ENCODE measurements around the gene HSPA12A.

Gene HSPA12A

DNA sequence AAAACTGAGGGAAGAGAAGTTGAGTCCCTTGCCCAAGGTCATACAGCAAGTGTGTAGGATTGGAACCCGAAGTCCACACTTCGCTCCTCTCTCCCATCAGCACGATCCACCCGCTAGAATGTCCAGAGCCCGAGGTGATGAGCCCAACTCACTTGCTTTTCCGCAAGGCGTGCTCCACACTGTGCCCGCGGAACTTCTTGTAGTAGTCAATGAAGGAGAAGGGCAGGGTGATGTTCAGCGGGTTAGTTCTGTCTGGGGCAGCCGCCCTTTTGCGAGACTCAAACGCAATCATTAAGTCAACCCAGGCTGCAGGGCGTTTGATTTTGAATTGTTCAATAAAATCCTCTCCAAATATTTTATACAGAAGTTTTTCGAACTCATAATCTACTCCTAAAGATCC, 63.0 kb downstream of the HSPA12A start:
- TF ChIP-seq, protein P1, sequence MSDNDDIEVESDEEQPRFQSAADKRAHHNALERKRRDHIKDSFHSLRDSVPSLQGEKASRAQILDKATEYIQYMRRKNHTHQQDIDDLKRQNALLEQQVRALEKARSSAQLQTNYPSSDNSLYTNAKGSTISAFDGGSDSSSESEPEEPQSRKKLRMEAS (IDR thresholded peaks at IDR 0.05) = no peak
- no peak for TF ChIP-seq EP300 (IDR thresholded peaks at IDR 0.05; ENCODE audit: borderline replicate concordance)
- TF ChIP-seq, protein P2, sequence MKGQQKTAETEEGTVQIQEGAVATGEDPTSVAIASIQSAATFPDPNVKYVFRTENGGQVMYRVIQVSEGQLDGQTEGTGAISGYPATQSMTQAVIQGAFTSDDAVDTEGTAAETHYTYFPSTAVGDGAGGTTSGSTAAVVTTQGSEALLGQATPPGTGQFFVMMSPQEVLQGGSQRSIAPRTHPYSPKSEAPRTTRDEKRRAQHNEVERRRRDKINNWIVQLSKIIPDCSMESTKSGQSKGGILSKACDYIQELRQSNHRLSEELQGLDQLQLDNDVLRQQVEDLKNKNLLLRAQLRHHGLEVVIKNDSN (IDR thresholded peaks at IDR 0.05) = no peak
- TF ChIP-seq RAD21 (IDR thresholded peaks at IDR 0.05; ENCODE audit: low read depth) = no peak
- no peak for TF ChIP-seq NFIC (IDR thresholded peaks at IDR 0.05)
- TF ChIP-seq, protein P3, sequence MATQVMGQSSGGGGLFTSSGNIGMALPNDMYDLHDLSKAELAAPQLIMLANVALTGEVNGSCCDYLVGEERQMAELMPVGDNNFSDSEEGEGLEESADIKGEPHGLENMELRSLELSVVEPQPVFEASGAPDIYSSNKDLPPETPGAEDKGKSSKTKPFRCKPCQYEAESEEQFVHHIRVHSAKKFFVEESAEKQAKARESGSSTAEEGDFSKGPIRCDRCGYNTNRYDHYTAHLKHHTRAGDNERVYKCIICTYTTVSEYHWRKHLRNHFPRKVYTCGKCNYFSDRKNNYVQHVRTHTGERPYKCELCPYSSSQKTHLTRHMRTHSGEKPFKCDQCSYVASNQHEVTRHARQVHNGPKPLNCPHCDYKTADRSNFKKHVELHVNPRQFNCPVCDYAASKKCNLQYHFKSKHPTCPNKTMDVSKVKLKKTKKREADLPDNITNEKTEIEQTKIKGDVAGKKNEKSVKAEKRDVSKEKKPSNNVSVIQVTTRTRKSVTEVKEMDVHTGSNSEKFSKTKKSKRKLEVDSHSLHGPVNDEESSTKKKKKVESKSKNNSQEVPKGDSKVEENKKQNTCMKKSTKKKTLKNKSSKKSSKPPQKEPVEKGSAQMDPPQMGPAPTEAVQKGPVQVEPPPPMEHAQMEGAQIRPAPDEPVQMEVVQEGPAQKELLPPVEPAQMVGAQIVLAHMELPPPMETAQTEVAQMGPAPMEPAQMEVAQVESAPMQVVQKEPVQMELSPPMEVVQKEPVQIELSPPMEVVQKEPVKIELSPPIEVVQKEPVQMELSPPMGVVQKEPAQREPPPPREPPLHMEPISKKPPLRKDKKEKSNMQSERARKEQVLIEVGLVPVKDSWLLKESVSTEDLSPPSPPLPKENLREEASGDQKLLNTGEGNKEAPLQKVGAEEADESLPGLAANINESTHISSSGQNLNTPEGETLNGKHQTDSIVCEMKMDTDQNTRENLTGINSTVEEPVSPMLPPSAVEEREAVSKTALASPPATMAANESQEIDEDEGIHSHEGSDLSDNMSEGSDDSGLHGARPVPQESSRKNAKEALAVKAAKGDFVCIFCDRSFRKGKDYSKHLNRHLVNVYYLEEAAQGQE (IDR thresholded peaks at IDR 0.05; ENCODE audit: low read depth) = no peak
- no peak for TF ChIP-seq TCF12 (IDR thresholded peaks at IDR 0.05; ENCODE audit: low read depth)
- TF ChIP-seq CEBPB (IDR thresholded peaks at IDR 0.05) = no peak
- TF ChIP-seq YY1 (IDR thresholded peaks at IDR 0.05; ENCODE audit: low read depth) = no peak
- no peak for TF ChIP-seq TEAD4 (IDR thresholded peaks at IDR 0.05)
- TF ChIP-seq CREB1 (IDR thresholded peaks at IDR 0.05; ENCODE audit: low read depth) = no peak

DNA sequence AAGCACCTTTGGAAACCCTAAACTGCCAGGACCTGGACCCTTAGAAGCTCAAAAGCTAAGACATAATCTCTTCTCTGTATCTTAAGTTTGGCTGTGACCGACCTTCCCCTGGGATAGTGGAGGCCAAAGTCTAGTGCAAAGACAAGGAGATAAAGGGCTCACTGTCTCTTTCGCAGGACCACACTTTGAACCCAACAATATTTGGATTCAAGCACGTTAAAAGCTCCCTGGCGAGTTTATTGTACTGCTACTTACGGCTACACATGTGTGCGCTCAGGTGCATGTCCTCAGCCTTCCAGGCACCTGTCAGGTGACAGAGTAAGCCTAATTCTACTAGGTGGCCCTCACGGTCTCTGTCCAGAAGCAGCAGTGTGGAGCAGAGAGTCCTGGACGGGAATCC, 65.7 kb downstream of the HSPA12A start:
- TF ChIP-seq NFIC (IDR thresholded peaks at IDR 0.05) (no peak), EP300 (IDR thresholded peaks at IDR 0.05; ENCODE audit: borderline replicate concordance) (no peak), ZBTB7A (IDR thresholded peaks at IDR 0.05; ENCODE audit: low read depth) (no peak), RAD21 (IDR thresholded peaks at IDR 0.05; ENCODE audit: low read depth) (no peak), EGR1 (IDR thresholded peaks at IDR 0.05) (no peak), FOXM1 (IDR thresholded peaks at IDR 0.05; ENCODE audit: borderline replicate concordance, low read depth) (no peak)
- TF ChIP-seq, protein P2 (IDR thresholded peaks at IDR 0.05) = no peak

DNA sequence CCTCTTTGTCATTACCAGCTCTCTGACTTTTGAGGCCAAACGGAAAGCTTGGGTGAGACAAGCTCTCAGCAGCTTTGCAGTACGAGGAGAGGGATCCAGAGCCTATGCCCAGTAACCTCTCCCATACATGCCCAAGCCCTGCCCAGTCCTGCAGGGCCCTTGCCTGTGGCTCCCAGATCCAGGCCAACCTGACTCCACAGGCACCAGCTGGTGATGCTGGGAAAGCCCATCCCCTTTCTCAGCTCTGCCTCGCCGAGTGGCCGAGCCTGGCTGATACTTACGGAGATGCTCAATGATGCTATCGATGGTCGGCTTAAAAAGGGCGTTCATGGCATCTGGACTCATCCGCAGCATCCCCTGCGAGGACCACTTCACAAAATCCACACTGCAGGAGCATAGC, 66.2 kb downstream of the HSPA12A start:
- TF ChIP-seq EP300 (IDR thresholded peaks at IDR 0.05; ENCODE audit: borderline replicate concordance) = no peak

DNA sequence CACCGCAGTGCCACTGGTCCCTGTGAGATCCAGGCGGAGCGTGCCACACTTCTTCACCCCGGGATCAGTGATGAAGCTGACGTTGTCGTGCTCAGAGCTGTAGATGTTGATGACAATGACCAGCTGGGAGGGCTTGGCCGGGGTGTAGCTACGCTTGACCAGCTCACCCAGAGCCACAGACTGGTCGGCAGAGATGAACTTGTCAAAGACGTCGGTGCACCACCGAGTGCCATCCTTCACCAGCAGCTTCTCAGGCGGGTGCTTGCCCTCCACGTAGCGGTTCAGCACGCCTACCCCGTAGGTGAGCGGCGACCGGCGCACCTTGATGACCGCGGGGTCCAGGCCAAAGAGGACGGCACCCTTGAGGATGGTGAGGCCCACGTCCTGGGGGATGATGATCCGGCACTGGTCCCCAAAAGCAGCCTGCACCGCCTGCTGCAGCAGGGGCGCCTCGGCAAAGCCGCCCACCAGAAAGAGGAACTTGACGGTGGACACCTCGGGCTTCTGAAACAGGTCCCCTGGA, 67.4 kb downstream of the HSPA12A start:
- TF ChIP-seq, protein P3 (IDR thresholded peaks at IDR 0.05; ENCODE audit: low read depth) = no peak
- TF ChIP-seq ZBTB7A (IDR thresholded peaks at IDR 0.05; ENCODE audit: low read depth) (no peak), NFIC (IDR thresholded peaks at IDR 0.05) (no peak), YY1 (IDR thresholded peaks at IDR 0.05; ENCODE audit: low read depth) (no peak), CEBPB (IDR thresholded peaks at IDR 0.05) (no peak), TAF1 (IDR thresholded peaks at IDR 0.05; ENCODE audit: low read depth) (no peak)
- TF ChIP-seq, protein P2 (IDR thresholded peaks at IDR 0.05) = no peak

DNA sequence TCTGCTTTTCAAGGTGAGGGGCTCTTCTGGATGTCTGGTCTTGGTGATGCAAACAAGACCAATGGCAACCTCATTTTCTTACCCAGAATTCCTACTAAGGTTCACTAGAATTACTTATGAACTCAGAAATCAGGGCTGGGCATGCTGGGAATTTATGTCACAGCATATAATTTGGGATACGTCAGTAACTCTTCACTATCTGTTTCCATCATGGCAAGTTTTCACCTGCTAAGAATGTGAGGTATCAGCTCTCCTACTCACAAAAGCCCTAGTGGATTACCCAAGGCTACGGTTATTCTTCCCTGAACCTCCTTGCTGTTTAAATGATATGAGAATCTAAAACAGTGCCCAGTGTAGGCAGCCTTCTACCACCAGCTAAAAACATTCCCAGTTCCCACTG, 68.5 kb downstream of the HSPA12A start:
- TF ChIP-seq, protein P3 (IDR thresholded peaks at IDR 0.05; ENCODE audit: low read depth) = no peak
- TF ChIP-seq, protein P2 (IDR thresholded peaks at IDR 0.05) = no peak
- TF ChIP-seq YY1 (IDR thresholded peaks at IDR 0.05; ENCODE audit: low read depth) (no peak), TAF1 (IDR thresholded peaks at IDR 0.05; ENCODE audit: low read depth) (no peak), EGR1 (IDR thresholded peaks at IDR 0.05) (no peak), NFIC (IDR thresholded peaks at IDR 0.05) (no peak), EP300 (IDR thresholded peaks at IDR 0.05; ENCODE audit: borderline replicate concordance) (no peak), CREB1 (IDR thresholded peaks at IDR 0.05; ENCODE audit: low read depth) (no peak), TEAD4 (IDR thresholded peaks at IDR 0.05) (no peak), FOXM1 (IDR thresholded peaks at IDR 0.05; ENCODE audit: borderline replicate concordance, low read depth) (no peak), CEBPB (IDR thresholded peaks at IDR 0.05) (no peak), ZBTB7A (IDR thresholded peaks at IDR 0.05; ENCODE audit: low read depth) (no peak), TCF12 (IDR thresholded peaks at IDR 0.05; ENCODE audit: low read depth) (no peak), RAD21 (IDR thresholded peaks at IDR 0.05; ENCODE audit: low read depth) (no peak)
- TF ChIP-seq, protein P1 (IDR thresholded peaks at IDR 0.05) = no peak
